Liver (tissue), 9 donors: Measurements from ENCODE around the gene CSNK1G1. TPM values are rescaled to one million over a fixed set of nuclear protein-coding genes. Genes with fewer than 3 reads are reported as not detected.

Source experiments
- DNase-seq: peaks from one replicate; pipeline ENCODE4 v3.0.0-alpha.2; 2017; ENCODE audit warnings: low spot score
- H3K27ac ChIP-seq, 2 donors: one replicate each; pipeline ENCODE4 v1.7.0; 2013; ENCODE audit warnings: inconsistent platforms in 2 of 2, low read length in 2 of 2, control low read depth in 1 of 2, low read depth in 1 of 2, mild to moderate bottlenecking in 1 of 2
- H3K27me3 ChIP-seq, 4 donors: one replicate each; pipeline versions ENCODE4 v1.6.1 to v1.7.0; 2013; ENCODE audit warnings: low read length in 3 of 4, inconsistent platforms in 1 of 4, mild to moderate bottlenecking in 1 of 4, moderate library complexity in 1 of 4; ENCODE audit not compliant: control insufficient read depth in 4 of 4, insufficient read depth in 4 of 4
- H3K36me3 ChIP-seq, 4 donors: one replicate each; pipeline versions ENCODE4 v1.6.1 to v1.7.0; 2013; ENCODE audit warnings: low read length in 3 of 4, mild to moderate bottlenecking in 3 of 4, low read depth in 1 of 4, moderate library complexity in 1 of 4; ENCODE audit not compliant: control insufficient read depth in 4 of 4, insufficient read depth in 3 of 4
- H3K4me1 ChIP-seq, 4 donors: one replicate each; pipeline versions ENCODE4 v1.6.1 to v1.7.0; 2013; ENCODE audit warnings: low read length in 3 of 4, mild to moderate bottlenecking in 3 of 4, moderate library complexity in 1 of 4; ENCODE audit not compliant: control insufficient read depth in 4 of 4, insufficient read depth in 4 of 4
- H3K4me3 ChIP-seq, 3 donors: one replicate each; pipeline versions ENCODE4 v1.6.1 to v1.7.0; 2013; ENCODE audit warnings: low read length in 3 of 3, control low read depth in 1 of 3, low read depth in 1 of 3, mild to moderate bottlenecking in 1 of 3
- H3K9ac ChIP-seq, 2 donors: one replicate each; pipeline ENCODE4 v1.7.0; 2013; ENCODE audit warnings: low read length in 2 of 2, mild to moderate bottlenecking in 2 of 2, moderate library complexity in 2 of 2, control low read depth in 1 of 2, low read depth in 1 of 2
- H3K9me3 ChIP-seq, 4 donors: one replicate each; pipeline versions ENCODE4 v1.6.1 to v1.7.0; 2013; ENCODE audit warnings: low read length in 3 of 4; ENCODE audit not compliant: control insufficient read depth in 4 of 4
- ATF3 ChIP-seq: IDR thresholded peaks from 2 replicates; pipeline ENCODE4 v1.6.1; 2016; ENCODE audit warnings: antibody characterized with exemption
- CTCF ChIP-seq: fragments of 150-350 bp; IDR thresholded peaks from 2 replicates; pipeline ENCODE4 v1.5.1; 2017; ENCODE audit warnings: improper control_type of control experiment, low read depth, low read length; ENCODE audit not compliant: missing input control
- EGR1 ChIP-seq, 2 donors: IDR thresholded peaks; 2 replicates each; pipeline ENCODE4 v1.6.1; 2016 to 2018; ENCODE audit warnings: antibody characterized with exemption in 2 of 2, low read depth in 2 of 2
- FOXA1 ChIP-seq: IDR thresholded peaks from 2 replicates; pipeline ENCODE4 v1.6.1; 2016; ENCODE audit warnings: antibody characterized with exemption
- FOXA2 ChIP-seq: IDR thresholded peaks from 2 replicates; pipeline ENCODE4 v1.6.1; 2016; ENCODE audit warnings: antibody characterized with exemption
- GABPA ChIP-seq, 2 donors: IDR thresholded peaks in 1 of 2; conservative IDR thresholded peaks in 1 of 2; 2 replicates each; pipeline ENCODE4 v1.6.1; 2016; ENCODE audit warnings: antibody characterized with exemption in 2 of 2, mild to moderate bottlenecking in 1 of 2, moderate library complexity in 1 of 2
- HNF4A ChIP-seq, 2 donors: conservative IDR thresholded peaks; 2 replicates each; pipeline ENCODE4 v1.6.1; 2016; ENCODE audit warnings: antibody characterized with exemption in 2 of 2, mild to moderate bottlenecking in 2 of 2
- HNF4G ChIP-seq: IDR thresholded peaks from 2 replicates; pipeline ENCODE4 v1.6.1; 2016; ENCODE audit warnings: antibody characterized with exemption
- JUND ChIP-seq, 2 donors: IDR thresholded peaks; 2 replicates each; pipeline ENCODE4 v1.6.1; 2016; ENCODE audit warnings: antibody characterized with exemption in 2 of 2
- MAX ChIP-seq: IDR thresholded peaks from 2 replicates; pipeline ENCODE4 v1.6.1; 2016; ENCODE audit warnings: antibody characterized with exemption
- RAD21 ChIP-seq, 2 donors: IDR thresholded peaks; 2 replicates each; pipeline ENCODE4 v1.6.1; 2016; ENCODE audit warnings: antibody characterized with exemption in 2 of 2, mild to moderate bottlenecking in 2 of 2
- REST ChIP-seq: IDR thresholded peaks from 2 replicates; pipeline ENCODE4 v1.6.1; 2016; ENCODE audit warnings: antibody characterized with exemption, mild to moderate bottlenecking
- RXRA ChIP-seq, 2 donors: IDR thresholded peaks; 2 replicates each; pipeline ENCODE4 v1.6.1; 2017 to 2018; ENCODE audit warnings: antibody characterized with exemption in 2 of 2, mild to moderate bottlenecking in 1 of 2
- SP1 ChIP-seq: IDR thresholded peaks from 2 replicates; pipeline ENCODE4 v1.6.1; 2018; ENCODE audit warnings: antibody characterized with exemption, mild to moderate bottlenecking
- TAF1 ChIP-seq: conservative IDR thresholded peaks from 2 replicates; pipeline ENCODE4 v1.6.1; 2016; ENCODE audit warnings: antibody characterized with exemption, mild to moderate bottlenecking
- YY1 ChIP-seq: IDR thresholded peaks from 2 replicates; pipeline ENCODE4 v1.6.1; 2016; ENCODE audit warnings: antibody characterized with exemption, mild to moderate bottlenecking
- ZBTB33 ChIP-seq: IDR thresholded peaks from 2 replicates; pipeline ENCODE4 v1.6.1; 2016; ENCODE audit warnings: antibody characterized with exemption
- WGBS: extraction: QIAGEN DNeasy Blood & Tissue Kit; methylation state at CpG from one replicate; pipeline ENCODE4 v1.1.7; 2013; 5-methylcytosine and 5-hydroxymethylcytosine counted together
- polyA plus RNA-seq, 2 donors: library from polyadenylated mRNA; stranded (reverse) in 1 of 2; unstranded in 1 of 2; fragments of 200-250 nt in 1 of 2; fragments of >200 nt in 1 of 2; fragmentation: Nextera tagmentation in 1 of 2; extraction: Ambion mirVana in 1 of 2; gene quantifications; one replicate each; pipeline versions ENCODE4 v1.2.1 to v1.2.3, GENCODE V29; 2013 to 2015
- total RNA-seq, 2 donors: library from RNA; depleted of rRNA; stranded (reverse); fragments of >200 nt; gene quantifications; one replicate each; pipeline ENCODE4 v1.2.3, GENCODE V29; 2014
- donor health status: healthy.
- donor health status: healthy.
- donor health status: healthy.
- donor health status: healthy.
- donor health status: healthy.

CSNK1G1 gene
- total and polyA plus RNA-seq, 4 donors: 1.7 to 9.1 (median 5.8) TPM

- H3K4me3 ChIP-seq: no peak overlapping the region
- H3K27ac ChIP-seq: no peak overlapping the region
- 97% methylated on average over 3 of the region's 3 CpGs for WGBS
- no peak overlapping the region for H3K9ac ChIP-seq
- TF ChIP-seq FOXA1 (no peak), JUND (IDR thresholded peaks at IDR 0.05) (no peak), YY1 (no peak), TAF1 (no peak), ATF3 (no peak), FOXA2 (no peak), HNF4G (no peak), MAX (no peak), HNF4A (conservative IDR thresholded peaks at IDR 0.05) (no peak), SP1 (no peak), RAD21 (IDR thresholded peaks at IDR 0.05) (no peak), CTCF (no peak), RXRA (IDR thresholded peaks at IDR 0.05) (no peak), REST (no peak), ZBTB33 (no peak), EGR1 (IDR thresholded peaks at IDR 0.05; ENCODE audit: low read depth in 2 of 2) (no peak), GABPA (IDR thresholded peaks at IDR 0.05 in 1 of 2, conservative IDR thresholded peaks at IDR 0.05 in 1 of 2) (no peak)
- peaks cover 0 to 3% (median under 1%) of the 10 kb centered on the region in 4 donors for H3K4me1 ChIP-seq
- H3K36me3 ChIP-seq: no peaks in the 10 kb centered on the region
- no peaks in the 10 kb centered on the region for H3K9me3 ChIP-seq
- no peaks in the 10 kb centered on the region for H3K27me3 ChIP-seq
- no peak for DNase-seq
Measured at GRCh38 chr15:64314456-64314855, 41.5 kb downstream of the CSNK1G1 start.

- TF ChIP-seq TAF1 (no peak), RXRA (IDR thresholded peaks at IDR 0.05) (no peak), JUND (IDR thresholded peaks at IDR 0.05) (no peak), ZBTB33 (no peak), ATF3 (no peak), CTCF (no peak), YY1 (no peak), FOXA1 (no peak)
- Histone ChIP-seq H3K27me3 (no peaks in the 10 kb centered on the region), H3K9me3 (no peaks in the 10 kb centered on the region), H3K36me3 (no peaks in the 10 kb centered on the region), H3K27ac (no peak overlapping the region), H3K9ac (no peak overlapping the region), H3K4me3 (no peak overlapping the region), H3K4me1 (peaks cover 0 to 3% (median under 1%) of the 10 kb centered on the region in 4 donors)
- 95% methylated on average over 6 of the region's 6 CpGs for WGBS
- DNase-seq: no peak
Measured at GRCh38 chr15:64311566-64311965, 44.4 kb downstream of the CSNK1G1 start.
